CD8-positive, alpha-beta memory T cell (primary cell): Measurements from ENCODE around the gene CACNG1. TPM values are rescaled to one million over a fixed set of nuclear protein-coding genes. Genes with fewer than 3 reads are reported as not detected.
"Not testable (repeated sequence)": the region's sequence is repeated elsewhere in the genome, so short reads cannot be mapped to it uniquely, and the experiment has no call there.

Experiments
- CTCF ChIA-PET: fragments of 350-600 bp; sonication (Branson Sonifier 250); formaldehyde crosslinking; loops from one replicate; lab custom pipeline; 2021; ENCODE audit warnings: antibody characterized with exemption; lab: Charles Lee
- POLR2A ChIA-PET: fragments of 350-600 bp; sonication (Branson Sonifier 250); formaldehyde crosslinking; loops from one replicate; lab custom pipeline; 2021; ENCODE audit warnings: antibody characterized with exemption; lab: Charles Lee
- DNase-seq, 5 donors: peaks; one replicate each; pipeline versions ENCODE4 v3.0.0 to v3.0.0-alpha.2; 2020 to 2022; ENCODE audit warnings: mixed read lengths in 1 of 5
- H3K27ac ChIP-seq: one replicate; pipeline ENCODE4 v1.7.0; 2013; ENCODE audit warnings: low read depth, mild to moderate bottlenecking, low read length, moderate library complexity
- H3K27me3 ChIP-seq: 2 replicates; pipeline ENCODE4 v1.7.0; 2013; ENCODE audit warnings: low read length, mild to moderate bottlenecking; ENCODE audit not compliant: insufficient read depth, poor library complexity, severe bottlenecking
- H3K36me3 ChIP-seq: 2 replicates; pipeline ENCODE4 v1.7.0; 2013; ENCODE audit warnings: mild to moderate bottlenecking, low read length, moderate library complexity; ENCODE audit not compliant: insufficient read depth
- H3K4me1 ChIP-seq: 2 replicates; pipeline ENCODE4 v1.7.0; 2013; ENCODE audit warnings: mild to moderate bottlenecking, low read length, moderate library complexity; ENCODE audit not compliant: insufficient read depth
- H3K4me3 ChIP-seq: 2 replicates; pipeline ENCODE4 v1.7.0; 2013; ENCODE audit warnings: mild to moderate bottlenecking, low read length
- H3K9me3 ChIP-seq: 2 replicates; pipeline ENCODE4 v1.7.0; 2013; ENCODE audit warnings: mild to moderate bottlenecking, low read length
- H3K27ac Mint-ChIP-seq, 8 donors: one replicate each; pipeline ENCODE4 v1.8.0; 2020 to 2021; ENCODE audit warnings: mixed read lengths in 8 of 8, mild to moderate bottlenecking in 6 of 8, inconsistent platforms in 3 of 8, moderate library complexity in 3 of 8
- H3K27me3 Mint-ChIP-seq, 2 donors: one replicate each; pipeline ENCODE4 v1.8.0; 2020 to 2021; ENCODE audit warnings: mixed read lengths in 2 of 2, mild to moderate bottlenecking in 1 of 2, moderate library complexity in 1 of 2
- H3K36me3 Mint-ChIP-seq, 3 donors: one replicate each; pipeline ENCODE4 v1.8.0; 2020 to 2021; ENCODE audit warnings: mixed read lengths in 3 of 3, inconsistent platforms in 1 of 3, mild to moderate bottlenecking in 1 of 3
- H3K4me1 Mint-ChIP-seq, 3 donors: one replicate each; pipeline ENCODE4 v1.8.0; 2020 to 2021; ENCODE audit warnings: mixed read lengths in 3 of 3, inconsistent platforms in 1 of 3, mild to moderate bottlenecking in 1 of 3
- H3K4me3 Mint-ChIP-seq, 7 donors: one replicate each; pipeline ENCODE4 v1.8.0; 2020 to 2021; ENCODE audit warnings: mixed read lengths in 7 of 7, mild to moderate bottlenecking in 6 of 7, moderate library complexity in 4 of 7, inconsistent platforms in 2 of 7
- H3K9me3 Mint-ChIP-seq, 5 donors: one replicate each; pipeline ENCODE4 v1.8.0; 2020 to 2022; ENCODE audit warnings: mixed read lengths in 5 of 5, mild to moderate bottlenecking in 3 of 5, moderate library complexity in 2 of 5, inconsistent platforms in 1 of 5
- polyA plus RNA-seq: library from polyadenylated mRNA; unstranded; fragments of 300-500 nt; fragmentation: Illumina TruSeq; gene quantifications from one replicate; pipeline ENCODE4 v1.2.3, GENCODE V29; 2021
- total RNA-seq, 2 experiments: library from RNA; stranded (reverse); gene quantifications; one replicate each; pipeline ENCODE4 v1.2.3, GENCODE V29; 2021

CACNG1 gene
- total and polyA plus RNA-seq, 3 experiments from 2014 or later, result not detected

DNA sequence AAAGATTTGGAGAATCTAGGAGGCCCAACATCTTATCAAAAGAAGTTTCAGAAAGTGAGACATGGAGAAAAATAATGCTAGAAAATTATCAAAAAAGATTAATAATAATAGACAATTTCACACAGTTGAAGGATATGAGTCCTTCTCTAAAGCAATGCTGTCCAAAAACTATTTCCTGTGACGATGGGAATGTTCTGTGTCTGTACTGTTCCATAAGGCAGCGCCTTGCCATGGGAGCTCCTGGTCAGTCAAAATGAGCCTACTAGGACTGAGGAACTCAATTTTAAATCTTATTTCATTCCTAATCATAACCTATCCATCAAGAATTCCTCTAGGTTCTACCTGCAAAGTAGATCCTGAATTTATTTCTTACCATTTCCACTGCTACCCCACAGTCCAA is 49.0 kb downstream of the CACNG1 start:
- Mint-ChIP-seq H3K27me3 (no peaks in the 10 kb centered on the region), H3K9me3 (no peaks in the 10 kb centered on the region), H3K4me1 (peaks cover 59 to 82% (median 79%) of the 10 kb centered on the region in 3 donors), H3K4me3 (no peak overlapping the region), H3K27ac (peak overlapping the region in 4 of 8 donors; percentile 6 to 51 (median 41)), H3K36me3 (peaks cover 0 to 53% (median 22%) of the 10 kb centered on the region in 3 donors)
- Histone ChIP-seq H3K9me3 (no peaks in the 10 kb centered on the region), H3K27ac (no peak overlapping the region), H3K36me3 (no peaks in the 10 kb centered on the region), H3K4me1 (no peaks in the 10 kb centered on the region), H3K4me3 (no peak overlapping the region), H3K27me3 (no peaks in the 10 kb centered on the region)
- CTCF ChIA-PET, result no interaction called here
- POLR2A ChIA-PET, result no interaction called here
- DNase-seq, result no peak

DNA sequence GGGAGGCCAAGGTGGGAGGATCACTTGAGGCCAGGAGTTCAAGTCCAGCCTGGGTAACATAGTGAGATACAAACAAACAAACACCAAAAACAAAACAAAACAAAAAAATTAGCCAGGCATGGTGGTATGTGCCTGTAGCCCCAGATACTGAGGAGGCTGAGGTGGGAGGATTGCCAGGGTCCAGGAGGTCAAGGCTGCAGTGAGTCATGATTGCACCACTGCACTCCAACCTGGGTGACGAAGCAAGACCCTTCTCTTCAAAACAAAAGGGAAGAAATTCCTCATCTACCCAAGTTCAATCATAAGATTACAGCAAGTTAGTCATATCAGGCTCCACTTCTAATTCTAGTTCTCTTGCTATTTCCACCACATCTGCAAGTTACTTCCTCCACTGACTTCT is 50.9 kb downstream of the CACNG1 start:
- DNase-seq, H3K9me3 Mint-ChIP-seq, CTCF ChIA-PET, H3K4me3 ChIP-seq, H3K4me1 ChIP-seq, H3K9me3 ChIP-seq, H3K27me3 Mint-ChIP-seq, H3K4me3 Mint-ChIP-seq, POLR2A ChIA-PET, H3K36me3 ChIP-seq, H3K27me3 ChIP-seq, H3K27ac ChIP-seq: not testable (repeated sequence)
- peaks cover 0 to 46% (median 19%) of the 10 kb centered on the region in 3 donors for H3K36me3 Mint-ChIP-seq
- H3K4me1 Mint-ChIP-seq, result peaks cover 60 to 85% (median 85%) of the 10 kb centered on the region in 3 donors
- H3K27ac Mint-ChIP-seq, result peak overlapping the region in 4 of 8 donors; percentile 2 to 59 (median 22)

- peaks cover 0 to 45% (median 19%) of the 10 kb centered on the region in 3 donors for H3K36me3 Mint-ChIP-seq
- no peak overlapping the region for H3K4me3 Mint-ChIP-seq
- ChIA-PET CTCF (no interaction called here), POLR2A (no interaction called here)
- Histone ChIP-seq H3K4me3 (no peak overlapping the region), H3K27ac (no peak overlapping the region), H3K4me1 (no peaks in the 10 kb centered on the region), H3K9me3 (no peaks in the 10 kb centered on the region), H3K36me3 (no peaks in the 10 kb centered on the region), H3K27me3 (no peaks in the 10 kb centered on the region)
- no peaks in the 10 kb centered on the region for H3K9me3 Mint-ChIP-seq
- H3K27me3 Mint-ChIP-seq, result no peaks in the 10 kb centered on the region
- DNase-seq, result no peak
- H3K27ac Mint-ChIP-seq, result peak overlapping the region in 3 of 8 donors; percentile 2 to 59 (median 17)
- peaks cover 58 to 85% (median 84%) of the 10 kb centered on the region in 3 donors for H3K4me1 Mint-ChIP-seq
Measured at GRCh38 chr17:67095803-67096202, 51.4 kb downstream of the CACNG1 start.

GRCh38 chr17:67096609-67097008 is 52.3 kb downstream of the CACNG1 start:
- CTCF ChIA-PET, result no interaction called here
- H3K4me1 ChIP-seq, result no peaks in the 10 kb centered on the region
- H3K4me3 Mint-ChIP-seq, result peak overlapping the region in 1 of 7 donors; percentile 10
- no peaks in the 10 kb centered on the region for H3K9me3 ChIP-seq
- peak overlapping the region in 5 of 8 donors; percentile 0 to 72 (median 33) for H3K27ac Mint-ChIP-seq
- H3K27ac ChIP-seq, result no peak overlapping the region
- peaks cover 64 to 88% (median 85%) of the 10 kb centered on the region in 3 donors for H3K4me1 Mint-ChIP-seq
- H3K36me3 ChIP-seq, result no peaks in the 10 kb centered on the region
- no peaks in the 10 kb centered on the region for H3K9me3 Mint-ChIP-seq
- POLR2A ChIA-PET, result no interaction called here
- DNase-seq, result no peak
- no peaks in the 10 kb centered on the region for H3K27me3 ChIP-seq
- H3K36me3 Mint-ChIP-seq, result peaks cover 0 to 49% (median 19%) of the 10 kb centered on the region in 3 donors
- no peaks in the 10 kb centered on the region for H3K27me3 Mint-ChIP-seq
- no peak overlapping the region for H3K4me3 ChIP-seq

- Mint-ChIP-seq H3K9me3 (no peaks in the 10 kb centered on the region), H3K36me3 (peaks cover 2 to 54% (median 13%) of the 10 kb centered on the region in 3 donors), H3K4me1 (peaks cover 66 to 88% (median 86%) of the 10 kb centered on the region in 3 donors), H3K27ac (peak overlapping the region in 2 of 8 donors; percentile 5 to 8), H3K4me3 (peak overlapping the region in 1 of 7 donors; percentile 4), H3K27me3 (no peaks in the 10 kb centered on the region)
- no peak for DNase-seq
- Histone ChIP-seq H3K4me1 (no peaks in the 10 kb centered on the region), H3K36me3 (no peaks in the 10 kb centered on the region), H3K27ac (no peak overlapping the region), H3K4me3 (no peak overlapping the region), H3K9me3 (no peaks in the 10 kb centered on the region), H3K27me3 (no peaks in the 10 kb centered on the region)
- ChIA-PET CTCF (no interaction called here), POLR2A (no interaction called here)
Measured at GRCh38 chr17:67098006-67098405, 53.7 kb downstream of the CACNG1 start.

DNA sequence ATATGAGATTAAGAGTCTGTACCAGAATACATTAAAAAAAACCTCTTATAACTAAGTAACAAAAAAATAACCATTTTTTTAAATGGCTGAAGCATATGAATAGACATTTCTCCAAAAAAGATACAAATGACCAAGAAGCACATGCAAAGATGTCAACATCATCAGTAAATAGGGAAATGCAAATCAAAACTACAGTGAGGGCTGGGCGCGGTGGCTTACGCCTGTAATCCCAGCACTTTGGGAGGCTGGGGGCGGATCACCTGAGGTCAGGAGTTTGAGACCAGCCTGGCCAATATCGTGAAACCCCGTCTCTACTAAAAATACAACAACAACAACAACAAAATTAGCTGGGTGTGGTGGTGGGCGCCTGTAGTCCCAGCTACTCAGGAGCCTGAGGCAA is 60.3 kb downstream of the CACNG1 start:
- H3K4me3 Mint-ChIP-seq, H3K4me3 ChIP-seq, H3K27ac ChIP-seq, DNase-seq, H3K27me3 Mint-ChIP-seq, CTCF ChIA-PET, H3K4me1 ChIP-seq, H3K27ac Mint-ChIP-seq, POLR2A ChIA-PET, H3K27me3 ChIP-seq, H3K9me3 Mint-ChIP-seq, H3K9me3 ChIP-seq: not testable (repeated sequence)
- H3K36me3 ChIP-seq, result peaks cover 20% of the 10 kb centered on the region
- Mint-ChIP-seq H3K4me1 (peaks cover 53 to 66% (median 65%) of the 10 kb centered on the region in 3 donors), H3K36me3 (peaks cover 17 to 74% (median 25%) of the 10 kb centered on the region in 3 donors)

GRCh38 chr17:67105213-67105612 is 60.9 kb downstream of the CACNG1 start:
- Mint-ChIP-seq H3K27me3 (no peaks in the 10 kb centered on the region), H3K9me3 (no peaks in the 10 kb centered on the region), H3K4me3 (peak overlapping the region in 1 of 7 donors; percentile 24), H3K4me1 (peaks cover 48 to 60% (median 60%) of the 10 kb centered on the region in 3 donors), H3K27ac (peak overlapping the region in 1 of 8 donors; percentile 73), H3K36me3 (peaks cover 17 to 76% (median 25%) of the 10 kb centered on the region in 3 donors)
- Histone ChIP-seq H3K9me3 (no peaks in the 10 kb centered on the region), H3K36me3 (peaks cover 20% of the 10 kb centered on the region), H3K4me3 (no peak overlapping the region), H3K27me3 (no peaks in the 10 kb centered on the region), H3K4me1 (no peaks in the 10 kb centered on the region), H3K27ac (no peak overlapping the region)
- no peak for DNase-seq
- POLR2A ChIA-PET, result no interaction called here
- CTCF ChIA-PET, result no interaction called here
